Subcutaneous adipose tissue (tissue), 4 donors: Measurements from ENCODE around the gene SLC8A1. TPM values are rescaled to one million over a fixed set of nuclear protein-coding genes. Genes with fewer than 3 reads are reported as not detected.

Source experiments
- CTCF ChIP-seq: fragments of 450-650 bp; IDR thresholded peaks from one replicate; pipeline ENCODE4 v1.5.1; 2016; ENCODE audit warnings: low read depth, mild to moderate bottlenecking, control low read depth, antibody characterized with exemption, moderate library complexity
- total RNA-seq, 4 donors: library from RNA; depleted of rRNA; stranded (reverse); fragments of >200 nt; gene quantifications; one replicate each; pipeline ENCODE4 v1.1.0, GENCODE V29; 2016

SLC8A1 gene
- total RNA-seq, 4 donors from 2014 or later, result 7.5 to 32.5 (median 12.9) TPM

DNA sequence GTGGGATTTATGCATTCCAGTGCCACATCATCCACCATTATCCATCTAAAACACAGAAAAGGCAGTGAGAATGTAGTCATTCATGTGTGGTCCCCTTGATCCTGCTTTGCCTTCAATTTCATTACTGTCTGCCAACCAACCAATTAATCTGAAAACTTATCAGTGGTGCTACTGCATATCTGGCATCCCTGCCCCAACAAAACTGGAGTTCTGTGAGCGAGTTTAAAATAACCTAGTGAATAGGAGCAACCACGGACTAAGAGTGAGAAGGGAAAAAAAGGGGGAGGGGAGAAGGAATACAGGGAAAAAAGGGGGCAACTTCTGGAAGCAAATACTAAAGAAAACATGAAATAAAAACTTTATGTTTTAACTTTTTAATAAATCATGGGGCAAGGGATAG is 42.2 kb downstream of the SLC8A1 start:
- TF ChIP-seq CTCF, result no peak

GRCh38 chr2:40406485-40407289 is 45.2 kb downstream of the SLC8A1 start:
- TF ChIP-seq CTCF, result no peak

GRCh38 chr2:40405465-40405864 is 46.4 kb downstream of the SLC8A1 start:
- TF ChIP-seq CTCF, result no peak

GRCh38 chr2:40404517-40404916 is 47.4 kb downstream of the SLC8A1 start:
- no peak for TF ChIP-seq CTCF

GRCh38 chr2:40403233-40403836 is 48.6 kb downstream of the SLC8A1 start:
- TF ChIP-seq CTCF, result no peak

- no peak for TF ChIP-seq CTCF
These were observed 50.0 kb downstream of the SLC8A1 start for GRCh38 chr2:40401896-40402295.

- no peak for TF ChIP-seq CTCF
These were observed 51.4 kb downstream of the SLC8A1 start for GRCh38 chr2:40400336-40400953.
